IPS-18a (cell line): Measurements from ENCODE around the gene CD68.
A peak's percentile ranks its signal among the peaks of the same experiment; 100 is the strongest.

ENCODE experiments used
- H3K27ac ChIP-seq: one replicate; pipeline ENCODE4 v1.5.1; 2013; ENCODE audit warnings: low read length
- H3K27me3 ChIP-seq: one replicate; pipeline ENCODE4 v1.6.1; 2013; ENCODE audit warnings: mild to moderate bottlenecking, low read length; ENCODE audit not compliant: control insufficient read depth, insufficient read depth
- H3K36me3 ChIP-seq: one replicate; pipeline ENCODE4 v1.6.1; 2013; ENCODE audit warnings: low read depth, low read length; ENCODE audit not compliant: control insufficient read depth
- H3K4me1 ChIP-seq: one replicate; pipeline ENCODE4 v1.6.1; 2013; ENCODE audit warnings: low read depth, low read length; ENCODE audit not compliant: control insufficient read depth
- H3K4me3 ChIP-seq: one replicate; pipeline ENCODE4 v1.5.1; 2013; ENCODE audit warnings: low read length
- H3K9ac ChIP-seq: one replicate; pipeline ENCODE4 v1.6.1; 2013; ENCODE audit warnings: mild to moderate bottlenecking, low read length, moderate library complexity
- H3K9me3 ChIP-seq: one replicate; pipeline ENCODE4 v1.6.1; 2013; ENCODE audit warnings: low read depth, low read length; ENCODE audit not compliant: control insufficient read depth

The CD68 gene

DNA sequence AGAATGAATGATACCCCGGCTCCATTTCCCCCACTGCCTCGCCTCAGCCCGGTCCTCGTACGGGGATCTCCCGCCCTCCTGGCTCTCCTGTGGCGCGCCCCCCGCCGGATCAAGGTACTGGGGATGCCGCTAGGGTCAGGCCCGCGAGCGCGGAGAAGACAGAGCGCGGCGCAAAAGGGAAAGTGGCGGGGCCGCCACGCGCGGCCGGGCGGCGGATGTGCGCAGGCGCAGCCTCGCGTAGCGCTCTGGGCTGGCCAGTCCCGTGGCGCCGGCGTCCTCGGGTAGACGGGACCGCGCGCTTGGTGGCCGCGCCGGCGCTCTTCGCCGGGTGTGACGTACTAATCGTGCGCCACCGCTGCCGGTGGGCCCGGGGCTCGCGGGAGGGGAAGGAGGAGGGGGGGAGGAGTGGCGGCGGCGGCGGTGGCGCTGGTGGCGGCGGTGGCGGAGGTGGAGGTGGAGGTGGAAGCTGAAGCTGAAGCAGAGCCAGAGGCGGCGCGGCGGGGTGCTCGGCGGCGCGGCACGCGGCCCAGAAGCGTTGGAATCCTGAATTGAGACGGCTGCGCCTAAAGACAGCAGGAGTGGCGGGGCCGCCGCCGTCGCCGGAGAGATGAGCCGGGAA, 17.7 kb upstream of the CD68 start, which contains the start of gene SENP3:
Gene SENP3, plus strand, starts transcription at position 331 of the 619 bp plus-strand sequence. CDS start 1,158 bp downstream, outside the sequence.
- peak within 1 kb of the TSS; percentile 61 for H3K27ac ChIP-seq

DNA sequence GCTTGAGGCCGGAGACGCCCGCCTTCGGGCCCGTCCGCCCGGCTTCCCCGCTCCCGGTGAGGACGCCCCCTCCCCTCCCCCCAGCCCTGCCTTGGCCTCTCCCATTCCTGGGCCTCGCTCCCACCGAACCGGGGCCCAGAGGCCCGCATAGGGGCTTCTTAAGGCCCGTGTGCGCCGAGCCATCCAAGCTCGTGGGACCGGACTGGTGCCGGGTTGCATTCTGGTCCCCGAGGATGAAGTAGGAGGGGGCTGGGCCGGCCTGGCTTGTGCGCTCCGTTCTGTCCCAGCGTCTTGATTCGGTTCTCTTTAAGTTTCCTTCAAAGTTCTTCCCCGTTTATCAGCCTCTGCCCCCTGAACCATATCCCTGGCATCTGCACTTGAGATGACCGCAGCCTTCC, 17.2 kb upstream of the CD68 start:
- no peak overlapping the region for H3K27ac ChIP-seq

More for the DNA sequence above, 17.7 kb upstream of the CD68 start, which contains the start of gene SENP3:
- H3K4me1 ChIP-seq: peaks cover 31% of the 10 kb centered on the region
- H3K9ac ChIP-seq: peak within 1 kb of the TSS; percentile 80
- peak within 1 kb of the TSS; percentile 86 for H3K4me3 ChIP-seq
- no peaks in the 10 kb centered on the region for H3K9me3 ChIP-seq
- H3K27me3 ChIP-seq: no peaks in the 10 kb centered on the region
- H3K36me3 ChIP-seq: peaks cover 27% of the 10 kb centered on the region

GRCh38 chr17:7563115-7563869, 16.1 kb upstream of the CD68 start:
- peaks cover 37% of the 10 kb centered on the region for H3K36me3 ChIP-seq
- H3K9me3 ChIP-seq: no peaks in the 10 kb centered on the region
- peaks cover 18% of the 10 kb centered on the region for H3K4me1 ChIP-seq
- no peak overlapping the region for H3K9ac ChIP-seq
- no peak overlapping the region for H3K27ac ChIP-seq
- peak overlapping the region; percentile 86 for H3K4me3 ChIP-seq
- no peaks in the 10 kb centered on the region for H3K27me3 ChIP-seq

More for the DNA sequence above, 17.2 kb upstream of the CD68 start:
- peak overlapping the region; percentile 86 for H3K4me3 ChIP-seq
- no peaks in the 10 kb centered on the region for H3K9me3 ChIP-seq
- H3K9ac ChIP-seq: peak overlapping the region; percentile 80
- H3K4me1 ChIP-seq: peaks cover 29% of the 10 kb centered on the region
- H3K27me3 ChIP-seq: no peaks in the 10 kb centered on the region
- peaks cover 32% of the 10 kb centered on the region for H3K36me3 ChIP-seq

- H3K27ac ChIP-seq: no peak overlapping the region
- no peaks in the 10 kb centered on the region for H3K27me3 ChIP-seq
- H3K9ac ChIP-seq: no peak overlapping the region
- no peak overlapping the region for H3K4me3 ChIP-seq
- H3K9me3 ChIP-seq: no peaks in the 10 kb centered on the region
- peaks cover 7% of the 10 kb centered on the region for H3K4me1 ChIP-seq
- peaks cover 61% of the 10 kb centered on the region for H3K36me3 ChIP-seq
Measured at GRCh38 chr17:7569571-7569970, 9.9 kb upstream of the CD68 start.

GRCh38 chr17:7570351-7570750, 9.1 kb upstream of the CD68 start:
- no peak overlapping the region for H3K9ac ChIP-seq
- H3K36me3 ChIP-seq: peaks cover 61% of the 10 kb centered on the region
- no peaks in the 10 kb centered on the region for H3K9me3 ChIP-seq
- H3K4me3 ChIP-seq: no peak overlapping the region
- H3K27me3 ChIP-seq: no peaks in the 10 kb centered on the region
- H3K4me1 ChIP-seq: peaks cover 10% of the 10 kb centered on the region
- H3K27ac ChIP-seq: no peak overlapping the region

GRCh38 chr17:7572338-7572587, 7.2 kb upstream of the CD68 start:
- H3K4me3 ChIP-seq: peak overlapping the region; percentile 69
- no peaks in the 10 kb centered on the region for H3K9me3 ChIP-seq
- H3K27me3 ChIP-seq: no peaks in the 10 kb centered on the region
- H3K36me3 ChIP-seq: peaks cover 64% of the 10 kb centered on the region
- H3K9ac ChIP-seq: peak overlapping the region; percentile 72
- peak overlapping the region; percentile 59 for H3K27ac ChIP-seq
- peaks cover 13% of the 10 kb centered on the region for H3K4me1 ChIP-seq

DNA sequence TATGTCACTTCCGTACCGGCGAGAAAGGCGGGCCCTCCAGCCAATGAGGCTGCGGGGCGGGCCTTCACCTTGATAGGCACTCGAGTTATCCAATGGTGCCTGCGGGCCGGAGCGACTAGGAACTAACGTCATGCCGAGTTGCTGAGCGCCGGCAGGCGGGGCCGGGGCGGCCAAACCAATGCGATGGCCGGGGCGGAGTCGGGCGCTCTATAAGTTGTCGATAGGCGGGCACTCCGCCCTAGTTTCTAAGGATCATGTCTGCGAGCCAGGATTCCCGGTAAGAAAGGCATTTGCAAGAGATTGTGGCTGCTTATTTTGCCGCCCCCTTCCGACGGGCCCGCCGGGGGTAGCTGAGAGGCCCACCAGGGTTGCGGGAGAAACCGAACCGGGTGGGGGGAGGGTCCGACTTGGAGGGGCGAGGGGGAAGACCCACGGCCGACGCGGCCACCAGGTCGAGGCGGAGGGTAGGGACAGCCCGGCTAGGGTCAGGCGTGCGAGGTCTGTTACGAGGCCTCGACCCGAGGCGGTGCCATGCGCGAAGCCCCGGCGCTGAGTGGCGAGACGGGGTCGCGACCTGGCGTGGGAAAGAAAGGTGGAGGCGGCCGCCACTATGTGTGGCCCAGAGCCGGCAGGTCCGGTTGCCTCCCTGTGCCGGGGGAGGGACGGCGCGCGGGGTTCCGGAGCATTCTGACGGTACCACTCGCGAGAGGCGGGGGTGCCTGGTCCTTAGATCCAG, 6.7 kb upstream of the CD68 start:
- Histone ChIP-seq H3K27ac (peak overlapping the region; percentile 70), H3K9me3 (no peaks in the 10 kb centered on the region), H3K9ac (peak overlapping the region; percentile 98), H3K36me3 (peaks cover 64% of the 10 kb centered on the region), H3K27me3 (no peaks in the 10 kb centered on the region), H3K4me1 (peaks cover 13% of the 10 kb centered on the region), H3K4me3 (peak overlapping the region; percentile 92)

DNA sequence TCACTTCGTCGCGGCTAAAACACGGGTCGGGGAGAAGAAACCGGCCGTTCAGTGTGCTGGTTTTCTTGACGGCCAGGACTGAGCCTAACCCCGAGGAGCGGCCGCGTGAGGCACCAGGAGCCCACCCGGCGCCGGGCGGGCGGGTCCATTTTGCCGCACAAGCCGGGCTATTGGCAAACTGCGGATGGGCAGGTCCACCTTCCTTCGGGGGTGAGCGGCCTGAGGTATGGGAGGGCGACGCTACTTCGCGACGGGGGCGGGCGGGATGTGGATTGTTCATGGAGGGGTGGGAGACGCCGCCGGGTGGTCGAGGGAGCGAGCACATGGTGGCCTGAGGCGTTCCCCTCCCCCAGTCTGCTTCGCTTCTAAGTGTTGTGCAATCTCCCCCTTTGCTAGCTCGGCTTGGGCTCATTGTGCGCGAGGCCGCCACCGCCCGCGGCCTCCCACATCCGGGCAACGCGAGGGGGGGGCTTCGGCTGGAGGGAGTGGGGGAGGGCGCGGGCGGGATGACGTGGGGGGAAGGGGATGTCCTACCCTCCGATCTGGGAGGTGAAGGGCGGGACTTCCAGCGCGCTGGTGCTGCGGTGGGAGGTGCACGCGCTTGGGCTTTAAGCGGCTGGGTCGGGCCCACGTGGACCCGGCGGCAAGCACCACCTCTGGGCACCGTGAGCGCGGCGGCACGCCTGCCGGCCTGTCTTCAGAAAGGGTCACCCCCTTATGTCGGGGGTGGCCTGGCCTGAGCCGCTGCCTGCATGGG, 5.9 kb upstream of the CD68 start:
- Histone ChIP-seq H3K9me3 (no peaks in the 10 kb centered on the region), H3K4me3 (peak overlapping the region; percentile 92), H3K4me1 (peaks cover 13% of the 10 kb centered on the region), H3K27ac (peak overlapping the region; percentile 70), H3K27me3 (no peaks in the 10 kb centered on the region), H3K36me3 (peaks cover 71% of the 10 kb centered on the region), H3K9ac (peak overlapping the region; percentile 98)

DNA sequence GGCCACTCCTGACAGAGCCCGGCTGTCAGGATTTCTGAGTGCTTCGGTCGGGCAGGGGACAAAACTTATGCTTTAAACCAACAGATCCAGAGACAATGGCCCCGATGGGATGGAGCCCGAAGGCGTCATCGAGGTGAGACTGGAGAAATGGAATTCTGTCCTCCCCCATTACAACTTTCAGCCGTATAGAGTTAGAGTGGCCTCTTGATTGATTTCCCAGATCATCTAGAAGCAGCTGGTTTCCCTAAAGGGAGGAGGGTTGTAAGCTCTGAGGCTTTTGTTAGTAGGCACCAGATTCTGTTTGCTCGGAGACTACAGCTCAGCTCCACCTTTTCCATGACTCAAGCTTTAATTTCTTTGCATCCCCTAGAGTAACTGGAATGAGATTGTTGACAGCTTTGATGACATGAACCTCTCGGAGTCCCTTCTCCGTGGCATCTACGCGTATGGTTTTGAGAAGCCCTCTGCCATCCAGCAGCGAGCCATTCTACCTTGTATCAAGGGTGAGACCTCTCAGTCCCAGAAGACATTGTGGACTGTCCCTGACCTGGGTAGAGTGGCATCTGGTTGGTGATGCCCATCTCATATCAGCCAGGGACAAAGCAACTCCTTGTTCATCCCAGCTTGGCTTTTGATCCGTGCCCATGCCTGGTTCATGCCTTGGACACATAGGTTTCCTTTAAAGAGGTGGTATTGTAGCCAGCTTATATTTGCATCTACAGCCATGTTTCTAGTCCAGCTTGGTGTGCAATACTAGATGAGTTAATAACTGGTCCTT, 5.1 kb upstream of the CD68 start:
- Histone ChIP-seq H3K4me3 (peak overlapping the region; percentile 92), H3K4me1 (peaks cover 13% of the 10 kb centered on the region), H3K9ac (peak overlapping the region; percentile 98), H3K27ac (peak overlapping the region; percentile 25), H3K36me3 (peaks cover 74% of the 10 kb centered on the region), H3K27me3 (no peaks in the 10 kb centered on the region), H3K9me3 (no peaks in the 10 kb centered on the region)

DNA sequence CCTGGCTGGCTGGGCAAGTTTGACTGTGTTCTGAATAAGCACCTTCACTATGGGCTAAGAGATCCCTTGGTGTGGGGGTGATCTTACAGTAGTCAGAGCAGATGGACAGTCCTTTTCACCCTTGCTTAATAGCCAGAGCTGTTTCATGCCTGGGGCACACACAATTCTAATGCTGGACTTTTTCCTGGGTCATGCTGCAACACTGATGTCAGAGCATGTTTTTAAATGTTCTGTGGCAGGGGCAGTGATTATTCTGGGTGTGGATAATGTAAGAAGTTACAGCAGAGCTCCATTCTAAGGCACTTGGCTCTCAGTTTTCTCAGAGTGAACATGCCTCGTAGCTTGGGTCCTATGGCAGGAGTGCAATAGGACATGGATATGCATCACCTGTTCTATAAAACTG, 4.0 kb upstream of the CD68 start:
- Histone ChIP-seq H3K4me3 (peak overlapping the region; percentile 92), H3K27ac (peak overlapping the region; percentile 6), H3K9me3 (no peaks in the 10 kb centered on the region), H3K36me3 (peaks cover 63% of the 10 kb centered on the region), H3K27me3 (no peaks in the 10 kb centered on the region), H3K9ac (peak overlapping the region; percentile 6), H3K4me1 (peaks cover 13% of the 10 kb centered on the region)
